ENCODE results near the gene AGXT.

AGXT gene

GRCh38 chr2:240886678-240887609 lies 18.3 kb downstream of the AGXT start:
- no peak for DNase-seq

GRCh38 chr2:240887631-240888030 lies 19.0 kb downstream of the AGXT start:
- no peak for DNase-seq

- DNase-seq: no peak
These were observed 19.7 kb downstream of the AGXT start for GRCh38 chr2:240888130-240888889.

- no peak for DNase-seq
These were observed 20.4 kb downstream of the AGXT start for GRCh38 chr2:240888890-240889573.

- no peak for DNase-seq
These were observed 21.3 kb downstream of the AGXT start for GRCh38 chr2:240889601-240890560.

- DNase-seq: no peak
These were observed 22.1 kb downstream of the AGXT start for GRCh38 chr2:240890691-240891090.

GRCh38 chr2:240891492-240892340 lies 23.1 kb downstream of the AGXT start:
- DNase-seq: no peak

GRCh38 chr2:240892356-240892755 lies 23.7 kb downstream of the AGXT start:
- DNase-seq: no peak

GRCh38 chr2:240892925-240893324 lies 24.3 kb downstream of the AGXT start:
- DNase-seq: no peak

- DNase-seq: no peak
These were observed 24.8 kb downstream of the AGXT start for GRCh38 chr2:240893363-240893844.

- DNase-seq: no peak
These were observed 25.4 kb downstream of the AGXT start for GRCh38 chr2:240894006-240894405.

- no peak for DNase-seq
These were observed 26.4 kb downstream of the AGXT start for GRCh38 chr2:240894836-240895558.

GRCh38 chr2:240895656-240896388 lies 27.2 kb downstream of the AGXT start, which contains the start of gene MAB21L4:
Gene MAB21L4, minus strand, starts transcription at chr2:240896156. Its CDS starts 159 bp downstream, at chr2:240895997.
- DNase-seq: no peak

GRCh38 chr2:240896394-240896793 lies 27.8 kb downstream of the AGXT start:
- no peak for DNase-seq

- no peak for DNase-seq
These were observed 28.5 kb downstream of the AGXT start for GRCh38 chr2:240896871-240897692.

GRCh38 chr2:240898108-240898730 lies 29.6 kb downstream of the AGXT start:
- DNase-seq: no peak

GRCh38 chr2:240898731-240899467 lies 30.3 kb downstream of the AGXT start:
- no peak for DNase-seq
